ENCODE data around the gene MID1. TPM values are rescaled to one million over a fixed set of nuclear protein-coding genes. Genes with fewer than 3 reads are reported as not detected.

Gene MID1, protein sequence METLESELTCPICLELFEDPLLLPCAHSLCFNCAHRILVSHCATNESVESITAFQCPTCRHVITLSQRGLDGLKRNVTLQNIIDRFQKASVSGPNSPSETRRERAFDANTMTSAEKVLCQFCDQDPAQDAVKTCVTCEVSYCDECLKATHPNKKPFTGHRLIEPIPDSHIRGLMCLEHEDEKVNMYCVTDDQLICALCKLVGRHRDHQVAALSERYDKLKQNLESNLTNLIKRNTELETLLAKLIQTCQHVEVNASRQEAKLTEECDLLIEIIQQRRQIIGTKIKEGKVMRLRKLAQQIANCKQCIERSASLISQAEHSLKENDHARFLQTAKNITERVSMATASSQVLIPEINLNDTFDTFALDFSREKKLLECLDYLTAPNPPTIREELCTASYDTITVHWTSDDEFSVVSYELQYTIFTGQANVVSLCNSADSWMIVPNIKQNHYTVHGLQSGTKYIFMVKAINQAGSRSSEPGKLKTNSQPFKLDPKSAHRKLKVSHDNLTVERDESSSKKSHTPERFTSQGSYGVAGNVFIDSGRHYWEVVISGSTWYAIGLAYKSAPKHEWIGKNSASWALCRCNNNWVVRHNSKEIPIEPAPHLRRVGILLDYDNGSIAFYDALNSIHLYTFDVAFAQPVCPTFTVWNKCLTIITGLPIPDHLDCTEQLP
- 25.7 and 33.2 TPM in 2 replicates for total RNA-seq (2014; rRNA removed; shearing (Covaris generic))

DNA sequence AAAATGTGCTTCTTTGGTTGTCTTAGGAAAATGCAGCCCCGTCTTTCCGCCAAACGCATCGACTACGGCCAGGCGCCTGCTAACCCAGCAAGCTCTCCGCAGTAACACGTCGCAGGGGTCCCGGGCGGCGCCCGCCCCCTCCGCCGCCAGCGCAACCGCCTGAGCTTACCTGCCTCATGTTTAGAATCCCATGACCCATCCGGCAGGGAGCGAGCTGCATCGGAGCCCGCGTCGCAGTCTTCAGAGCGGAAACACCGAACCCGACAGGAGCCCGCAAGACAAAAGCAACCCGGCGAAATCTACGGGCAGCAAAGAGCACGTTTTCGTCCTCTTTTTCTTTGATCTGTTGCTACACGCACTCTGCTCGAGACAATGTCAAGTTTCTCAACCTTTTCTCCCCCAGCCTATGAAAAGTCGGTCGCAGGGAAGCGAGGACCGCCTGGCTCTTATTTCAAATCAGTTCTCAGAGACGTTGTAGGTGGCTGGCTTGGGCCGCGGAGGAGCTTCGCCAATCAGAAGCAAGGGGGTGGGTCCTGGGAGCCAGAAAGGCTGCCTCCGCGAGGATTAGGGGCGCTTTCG is at the start of gene MID1:
Gene MID1, minus strand, starts transcription at position 465 of the 579 bp plus-strand sequence. CDS start 53,038 bp downstream, outside the sequence.
- peak; percentile 82 for DNase-seq (ENCODE audit: low read depth)

DNA sequence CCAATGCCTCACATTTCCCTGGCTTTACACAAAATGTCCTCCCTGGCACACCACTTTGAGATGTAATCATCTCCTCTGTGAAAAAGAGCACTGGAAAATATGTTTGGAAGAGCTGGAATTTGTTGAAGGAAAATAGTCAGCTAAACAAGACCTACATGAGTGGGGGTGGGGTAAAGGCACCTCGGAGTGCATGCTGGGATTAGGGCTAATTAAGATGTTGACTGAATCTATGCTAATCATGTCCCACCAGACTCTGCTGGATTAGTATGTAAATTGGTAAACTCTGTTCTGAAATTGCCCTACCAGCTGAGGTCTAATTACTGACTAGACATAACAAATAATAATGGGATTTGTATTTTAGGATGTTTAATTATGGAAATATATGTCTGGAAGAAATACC is 46.8 kb upstream of the MID1 start:
- no peak for DNase-seq (ENCODE audit: low read depth)

DNA sequence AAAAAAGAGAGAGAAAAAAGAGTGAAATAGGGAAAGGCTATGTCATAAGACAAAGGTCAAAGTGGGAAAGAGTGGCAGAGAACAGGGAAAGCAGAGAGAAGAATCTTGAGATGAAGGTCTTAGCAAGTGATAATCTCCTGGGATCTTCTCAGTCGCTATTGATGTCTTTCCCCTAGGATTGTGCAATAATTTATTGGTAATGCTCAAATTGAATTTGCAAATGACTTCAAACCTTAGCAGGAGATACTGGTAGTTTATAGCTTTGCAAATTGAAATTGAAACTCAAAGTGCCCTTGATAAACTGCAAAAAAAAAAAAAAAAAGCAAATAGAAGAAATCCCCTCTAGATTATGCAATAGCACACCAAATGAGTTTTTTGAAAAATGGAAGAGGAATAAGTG is 45.7 kb upstream of the MID1 start:
- no peak for DNase-seq (ENCODE audit: low read depth)

DNA sequence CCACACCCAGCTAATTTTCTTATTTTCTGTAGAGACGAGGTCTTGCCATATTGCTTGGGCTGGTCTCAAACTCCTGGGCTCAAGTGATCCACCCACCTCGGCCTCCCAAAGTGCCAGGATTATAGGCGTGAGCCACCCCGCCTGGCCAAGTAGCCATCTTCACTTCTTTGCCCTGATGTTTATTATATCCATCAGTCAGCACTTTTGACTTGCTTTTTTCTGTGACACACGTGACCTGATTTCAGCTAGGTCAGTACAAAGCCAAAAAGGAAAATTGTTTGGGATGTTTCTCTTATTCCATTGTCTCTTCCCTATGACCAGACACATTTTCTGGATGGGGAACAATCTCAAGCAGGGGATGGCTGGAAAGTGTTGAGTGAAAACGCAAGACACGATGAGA is 45.3 kb upstream of the MID1 start:
- DNase-seq (ENCODE audit: low read depth) = no peak

DNA sequence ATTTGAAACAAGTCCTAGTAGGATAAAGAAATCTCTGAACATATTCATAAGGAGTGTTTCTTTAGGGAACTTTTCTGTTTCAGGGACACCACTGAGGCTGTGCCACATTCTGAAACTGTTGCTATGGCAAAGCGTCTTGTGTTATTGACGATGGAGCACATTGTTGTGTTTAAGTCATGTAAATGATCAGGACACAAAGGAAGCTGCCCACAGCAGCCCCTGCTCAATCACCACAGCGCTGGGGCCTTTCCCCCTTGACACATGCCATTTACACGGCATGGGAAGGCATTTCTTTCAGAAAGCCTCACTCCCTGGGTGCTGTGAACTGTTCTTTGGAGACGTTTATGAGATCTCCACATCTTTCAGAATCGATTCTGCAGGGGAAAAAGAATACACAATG is 39.8 kb upstream of the MID1 start:
- DNase-seq (ENCODE audit: low read depth) = no peak

DNA sequence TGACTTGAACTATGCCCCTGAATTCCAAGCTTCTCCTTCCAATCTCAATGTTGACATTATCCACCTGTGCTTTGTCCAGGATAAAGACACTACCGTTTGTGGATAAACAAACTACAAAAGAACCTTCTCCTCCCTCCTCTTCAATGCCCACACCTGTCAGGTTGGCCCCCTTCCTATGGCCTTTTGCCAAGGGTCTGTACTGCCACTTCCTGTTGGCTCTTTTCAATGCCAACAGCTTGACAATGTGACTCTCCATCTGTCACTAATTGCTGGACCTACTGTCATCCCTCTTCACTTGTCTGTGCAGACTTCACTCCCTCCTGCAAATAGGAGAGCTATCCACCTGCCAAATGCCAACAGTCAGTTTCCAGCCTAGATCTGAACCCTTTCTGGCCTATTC is 35.8 kb upstream of the MID1 start:
- no peak for DNase-seq (ENCODE audit: low read depth)

DNA sequence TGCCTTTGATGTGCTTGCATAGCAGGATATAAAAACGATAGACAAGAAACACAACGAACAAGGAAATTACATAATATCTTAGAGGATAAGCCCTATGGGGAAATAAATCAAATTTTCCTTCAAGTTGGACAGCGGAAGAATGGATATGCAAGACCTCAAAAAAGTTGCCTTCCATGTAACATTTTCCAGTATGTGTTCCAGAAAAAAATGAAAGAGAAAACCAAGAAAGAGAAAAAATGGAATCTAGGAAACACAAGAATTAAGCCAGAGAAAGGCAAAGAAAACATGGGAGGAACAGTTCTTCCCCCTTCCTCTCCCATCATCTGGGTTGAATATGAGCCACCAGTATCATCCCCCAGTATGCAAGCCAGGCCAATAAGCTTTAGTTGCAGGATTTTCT is 34.6 kb upstream of the MID1 start:
- no peak for DNase-seq (ENCODE audit: low read depth)

DNA sequence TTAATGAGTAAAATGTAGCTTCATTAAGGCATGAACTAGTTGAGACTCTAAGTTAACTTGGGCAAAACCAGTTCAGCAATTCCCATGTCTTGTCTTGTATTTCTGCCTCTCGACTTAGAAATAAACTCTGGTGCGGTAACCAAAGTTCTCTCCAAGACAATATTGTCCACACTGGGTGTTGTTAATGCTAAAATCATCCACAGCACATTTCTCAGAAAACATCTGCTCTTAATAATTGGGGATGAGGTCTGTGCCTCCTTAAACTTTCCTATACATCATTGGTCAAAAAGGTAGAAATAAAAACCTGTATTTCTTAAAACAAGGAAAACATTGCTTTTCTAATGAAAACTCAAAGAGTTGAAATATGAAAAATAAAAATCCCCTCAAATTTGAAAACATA is 32.9 kb upstream of the MID1 start:
- no peak for DNase-seq (ENCODE audit: low read depth)

DNA sequence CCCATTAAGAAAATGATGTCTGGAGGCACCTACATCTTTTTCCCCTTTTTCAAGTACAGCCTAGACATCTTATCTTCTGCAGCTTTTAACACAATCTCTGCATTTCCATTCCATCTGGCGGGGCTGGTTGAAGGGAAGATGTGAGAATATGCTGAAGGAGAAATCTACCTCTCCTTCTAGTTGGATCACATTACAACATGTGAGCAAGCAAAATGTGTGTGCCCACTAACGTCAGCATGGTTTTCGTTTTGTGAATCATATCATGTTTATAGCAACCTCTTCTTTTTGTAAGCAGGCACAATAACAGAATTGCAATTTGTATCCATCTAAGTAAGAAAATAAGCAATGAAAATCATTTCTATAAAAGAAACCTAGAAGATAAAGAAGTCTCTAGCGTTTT is 28.9 kb upstream of the MID1 start:
- DNase-seq (ENCODE audit: low read depth) = no peak

DNA sequence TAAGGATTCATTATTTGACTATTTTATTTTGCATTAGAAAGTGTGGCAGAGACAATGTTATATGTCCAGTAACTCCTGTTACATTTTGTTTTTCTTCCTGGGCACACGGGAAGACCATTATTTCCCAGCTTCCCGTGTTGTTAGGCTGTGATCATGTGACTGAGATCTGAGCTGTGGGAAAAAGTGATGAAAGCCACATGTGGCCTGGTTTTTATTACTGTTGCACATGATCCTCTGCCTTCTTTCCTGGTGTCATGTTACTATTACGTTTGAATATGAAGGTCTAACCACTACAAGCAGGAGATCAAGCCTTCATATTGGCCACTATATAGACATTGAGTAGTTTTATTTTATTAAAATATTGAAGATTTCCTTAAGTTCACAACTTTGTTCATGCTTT is 28.2 kb upstream of the MID1 start:
- DNase-seq (ENCODE audit: low read depth) = no peak

DNA sequence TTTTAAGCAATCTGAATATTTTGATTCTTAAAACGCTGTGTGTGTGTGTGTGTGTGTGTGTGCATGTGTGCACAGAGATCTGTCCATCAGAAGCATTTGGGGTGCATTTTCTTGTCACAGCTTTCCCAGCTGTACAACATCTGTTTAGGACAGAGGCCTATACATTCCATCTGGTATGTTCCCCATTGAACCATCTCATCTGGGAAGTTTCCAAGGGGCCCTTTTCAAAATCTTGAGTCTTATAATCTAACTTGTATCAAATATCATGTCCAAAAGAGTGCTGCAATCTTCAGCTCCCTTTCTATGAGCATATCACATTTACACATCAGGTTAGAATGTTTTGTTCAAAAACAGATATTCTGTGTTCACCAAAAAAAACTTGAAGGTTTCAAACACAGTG is 16.5 kb upstream of the MID1 start:
- DNase-seq (ENCODE audit: low read depth) = no peak

DNA sequence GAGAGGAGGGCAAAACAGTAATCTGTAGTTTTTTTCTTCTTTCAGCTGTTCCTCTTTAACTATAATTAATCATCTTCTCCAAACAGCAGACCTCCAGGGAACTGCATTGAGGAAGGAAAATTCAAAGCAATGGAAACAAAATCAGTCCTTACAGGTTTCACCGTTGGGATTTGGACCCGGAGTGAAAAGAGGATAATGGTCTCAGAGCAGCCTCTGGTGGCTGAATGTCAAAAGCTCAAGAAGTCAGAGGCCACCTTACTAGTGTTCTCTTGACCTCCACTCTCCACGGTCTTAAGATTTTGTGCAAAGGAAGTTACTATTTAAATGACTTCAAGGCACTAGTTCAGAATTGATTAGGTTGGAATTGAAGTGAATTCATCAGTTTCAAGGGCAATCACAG is 16.0 kb upstream of the MID1 start:
- DNase-seq (ENCODE audit: low read depth) = peak; percentile 62

DNA sequence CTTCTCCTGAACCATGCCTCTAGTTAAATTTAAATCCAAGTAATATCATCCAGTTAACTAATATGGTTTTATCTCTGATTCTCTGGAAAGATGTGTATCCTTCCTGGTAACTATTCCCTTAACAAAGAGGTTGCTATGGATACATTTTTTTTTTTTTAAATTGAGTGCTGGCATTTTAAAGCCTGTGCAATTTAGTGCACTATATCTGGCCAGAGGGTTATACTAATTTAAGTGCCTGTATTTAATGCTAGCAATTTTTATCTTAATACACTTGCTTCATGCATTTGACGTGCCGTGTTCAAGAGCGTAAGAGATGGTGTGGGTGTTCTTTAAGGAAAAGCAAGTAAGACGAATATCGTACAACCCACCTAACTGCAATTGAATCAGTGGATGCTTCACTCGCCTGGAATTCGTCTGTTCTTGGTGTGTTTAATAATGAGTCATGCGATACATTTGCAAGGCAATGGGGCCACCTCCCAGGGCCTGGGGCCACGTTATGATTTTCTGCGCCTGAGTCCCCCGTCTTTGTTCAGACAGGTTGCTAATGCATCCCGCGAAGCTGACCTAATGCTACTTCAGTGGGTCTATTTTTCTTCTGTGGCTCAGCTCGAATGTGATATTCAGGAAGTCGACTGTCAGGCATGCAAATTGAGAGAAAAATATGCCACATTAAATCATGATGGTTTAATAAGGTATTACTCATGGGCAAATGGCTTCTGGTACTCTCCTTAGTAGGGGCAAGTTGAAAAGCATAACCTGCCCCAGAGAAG is 14.2 kb upstream of the MID1 start:
- DNase-seq (ENCODE audit: low read depth) = peak; percentile 93

DNA sequence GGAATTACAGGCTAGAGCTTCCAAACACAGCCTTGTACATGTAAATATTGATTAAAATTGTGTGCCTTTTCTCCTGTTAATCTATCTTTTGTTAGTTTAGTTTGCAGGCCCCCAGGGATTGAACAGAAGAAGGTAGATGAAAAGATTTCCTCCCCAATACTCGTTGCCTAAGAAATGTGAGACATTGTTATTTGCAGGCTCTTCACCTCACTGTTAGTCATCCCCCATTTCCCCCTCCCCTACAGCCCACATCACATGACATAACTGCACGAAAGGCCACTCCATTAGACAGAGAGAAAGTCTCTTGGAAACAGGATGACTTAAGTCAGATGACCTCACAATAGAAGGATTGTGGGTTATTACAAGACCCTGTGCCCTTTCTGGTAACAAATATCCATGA is 13.3 kb upstream of the MID1 start:
- DNase-seq (ENCODE audit: low read depth) = peak; percentile 86

DNA sequence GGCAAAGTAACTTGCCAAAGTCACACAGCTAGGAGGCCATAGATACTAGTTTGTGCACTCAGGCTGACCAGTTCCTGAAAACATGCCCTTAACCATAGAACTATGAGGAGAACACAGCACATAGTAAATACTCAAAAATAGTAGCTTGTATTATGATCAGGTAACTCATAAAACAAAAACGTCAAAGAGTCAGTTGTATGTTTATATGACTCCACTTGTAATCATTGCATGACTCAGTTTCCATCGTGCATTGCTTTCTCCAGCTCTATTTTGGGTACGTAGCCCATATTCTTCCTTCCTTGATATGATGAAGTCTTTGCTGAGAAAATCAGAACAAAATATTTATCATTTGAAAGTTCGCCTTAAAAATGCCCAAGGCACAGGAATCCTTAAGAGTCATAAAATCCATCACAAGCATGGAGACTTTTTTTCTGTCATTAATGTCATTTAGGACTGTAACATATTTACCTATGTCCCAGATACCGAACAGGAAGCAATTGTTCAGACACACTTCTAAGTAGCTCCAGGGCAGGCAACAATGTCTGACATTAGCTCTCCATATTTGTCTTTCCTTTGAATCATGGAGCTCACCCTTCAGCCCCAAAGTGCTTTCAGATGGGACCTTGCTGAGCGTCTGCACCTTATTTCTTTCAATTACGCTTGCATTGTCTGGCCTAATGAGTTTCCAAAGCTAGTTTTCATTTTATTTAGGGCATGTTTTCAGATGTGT is 11.2 kb upstream of the MID1 start:
- DNase-seq (ENCODE audit: low read depth) = no peak

DNA sequence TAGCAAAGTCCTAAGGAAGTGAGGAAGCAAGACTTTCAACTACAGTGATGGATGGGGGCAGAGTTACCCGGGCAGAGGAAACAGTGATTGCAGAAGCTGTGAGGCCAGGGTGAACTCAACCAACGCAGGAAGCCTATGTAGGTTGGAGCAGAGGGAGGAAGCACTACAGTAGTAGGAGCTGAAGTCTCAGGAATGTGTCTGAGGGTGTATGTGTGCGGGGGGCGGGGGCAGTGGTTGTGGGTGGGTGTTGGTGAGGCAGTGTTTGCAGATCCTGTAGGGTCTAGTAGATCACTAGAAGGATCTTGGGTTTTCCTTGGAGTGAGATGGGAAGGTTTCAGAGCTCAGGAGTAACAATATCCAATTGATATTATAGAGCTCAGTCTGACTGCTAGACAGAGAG is 9.9 kb upstream of the MID1 start:
- peak; percentile 28 for DNase-seq (ENCODE audit: low read depth)

DNA sequence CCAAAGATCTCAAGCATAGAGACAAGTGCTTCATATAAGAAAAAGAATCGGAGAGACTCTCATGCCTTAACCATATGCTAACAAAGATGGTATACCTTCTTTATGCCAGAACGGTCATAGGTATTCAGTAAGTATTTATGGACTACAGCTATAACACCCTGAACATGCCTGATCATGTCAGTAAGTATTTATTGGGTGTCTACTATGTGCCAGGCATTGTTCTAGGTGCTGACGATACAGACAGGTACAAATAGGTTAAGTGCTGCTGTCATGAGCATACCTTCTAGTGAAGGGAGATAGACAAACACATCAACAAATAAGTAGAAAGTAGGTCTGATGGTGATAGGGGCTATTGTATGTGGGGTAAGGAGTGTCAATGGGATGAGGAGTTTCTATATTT is 9.5 kb upstream of the MID1 start:
- no peak for DNase-seq (ENCODE audit: low read depth)

DNA sequence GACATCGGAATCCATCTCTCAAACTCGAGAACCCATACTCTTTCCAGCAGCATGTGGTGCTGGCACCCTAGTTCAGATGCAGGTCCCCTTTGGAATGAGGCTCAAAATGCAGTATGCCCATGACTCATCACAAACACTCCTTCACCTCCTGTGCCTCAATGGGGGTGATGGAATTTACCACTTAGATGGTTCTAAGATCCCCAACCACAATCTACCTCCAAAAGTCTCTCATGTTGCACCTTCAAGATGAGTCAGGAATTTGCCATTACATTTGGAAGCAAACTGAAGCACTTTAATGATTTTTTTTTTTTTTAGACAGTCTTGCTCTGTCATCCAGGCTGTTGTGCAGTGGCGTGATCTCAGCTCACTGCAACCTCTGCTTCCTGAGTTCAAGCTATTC is 8.5 kb upstream of the MID1 start:
- DNase-seq (ENCODE audit: low read depth) = peak; percentile 78

DNA sequence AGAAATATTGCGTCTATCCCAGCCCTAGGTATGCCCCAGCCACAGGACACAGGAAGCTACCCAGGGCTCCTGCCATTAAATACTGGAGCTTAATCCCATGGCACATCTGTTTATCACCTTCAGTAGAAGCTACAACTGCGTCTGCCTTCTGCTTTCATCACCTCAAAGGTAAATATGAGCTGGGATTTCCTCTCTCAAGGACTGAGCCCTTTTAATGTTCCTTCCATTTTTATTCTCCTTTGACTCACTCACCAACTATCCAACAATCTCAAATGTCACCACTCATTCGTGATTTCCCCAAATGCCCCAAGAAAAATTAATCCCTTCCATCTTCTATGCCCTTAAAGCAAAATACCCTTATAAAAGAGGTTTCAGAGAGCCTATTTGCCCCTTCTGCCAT is 1.8 kb upstream of the MID1 start:
- no peak for DNase-seq (ENCODE audit: low read depth)

DNA sequence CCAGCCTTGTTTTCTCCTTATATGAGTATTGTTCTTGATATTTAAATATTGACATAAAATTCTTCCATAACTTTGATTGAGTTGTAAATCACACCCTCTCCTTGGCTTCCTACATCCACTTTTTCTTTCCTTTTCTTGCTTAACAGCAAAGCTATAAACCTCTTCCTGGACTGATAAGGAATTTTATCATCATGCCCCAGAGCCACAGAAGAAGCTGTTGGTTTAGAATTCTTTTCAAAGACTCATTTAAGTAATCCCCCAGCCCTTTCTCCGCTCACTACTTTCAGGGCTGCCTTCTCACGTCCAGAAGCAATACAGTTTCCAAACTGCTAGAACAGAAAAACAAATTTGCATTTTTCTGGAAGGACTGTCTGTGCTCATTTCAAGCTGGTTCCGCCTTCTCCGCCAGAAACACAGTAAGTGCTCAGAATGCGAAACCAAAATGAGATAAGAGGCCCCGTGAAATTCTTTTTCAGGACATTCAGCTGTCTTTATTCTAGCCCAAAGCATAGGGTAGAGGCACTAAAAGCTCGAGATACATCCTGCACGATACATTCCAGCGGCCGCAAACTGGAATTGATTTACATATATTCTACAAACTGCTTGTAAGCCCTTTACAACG is 849 bp downstream of the MID1 start:
- no peak for DNase-seq (ENCODE audit: low read depth)

DNA sequence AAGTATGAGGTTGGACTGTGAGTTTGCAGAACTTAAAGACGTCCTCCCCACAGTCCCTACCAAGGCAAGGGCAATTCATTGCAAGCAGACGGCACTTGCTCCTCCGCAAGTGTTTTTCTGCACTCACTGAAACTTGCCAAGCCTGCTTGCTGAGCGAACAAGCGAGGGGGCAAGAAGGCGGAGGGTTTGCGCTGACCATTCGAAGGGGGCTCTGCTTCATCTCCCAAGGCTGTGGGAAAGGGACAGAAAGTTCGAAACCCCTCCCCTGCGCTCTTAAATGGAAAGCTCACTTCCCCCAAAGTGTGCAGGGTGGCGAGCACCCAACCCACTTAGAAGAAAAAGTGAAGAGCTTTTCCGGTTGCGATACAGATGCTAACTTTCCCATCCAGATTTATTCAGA is 1.4 kb downstream of the MID1 start:
- no peak for DNase-seq (ENCODE audit: low read depth)

Measured in Daoy (cell line).